ENCODE results near the gene EVI2A. TPM values are rescaled to one million over a fixed set of nuclear protein-coding genes. Genes with fewer than 3 reads are reported as not detected.
"Not testable (repeated sequence)": the region's sequence is repeated elsewhere in the genome, so short reads cannot be mapped to it uniquely, and the experiment has no call there.

Gene EVI2A
- total RNA-seq (2014; rRNA removed; shearing (Covaris generic)): 14.8 and 16.1 TPM in 2 replicates

GRCh38 chr17:31321481-31321880, at the start of gene EVI2A:
Gene EVI2A (minus strand): TSS chr17:31321622. CDS start chr17:31319013, 2,609 bp downstream.
- peak; percentile 93 for DNase-seq (ENCODE audit: low spot score)

- no peak for DNase-seq (ENCODE audit: low spot score)
Observed at GRCh38 chr17:31369266-31369665, 47.8 kb upstream of the EVI2A start.

GRCh38 chr17:31366088-31366487, 44.7 kb upstream of the EVI2A start:
- no peak for DNase-seq (ENCODE audit: low spot score)

- DNase-seq (ENCODE audit: low spot score): no peak
Observed at GRCh38 chr17:31364012-31364411, 42.6 kb upstream of the EVI2A start.

- no peak for DNase-seq (ENCODE audit: low spot score)
Observed at GRCh38 chr17:31357839-31358394, 36.5 kb upstream of the EVI2A start.

GRCh38 chr17:31357091-31357490, 35.7 kb upstream of the EVI2A start:
- DNase-seq (ENCODE audit: low spot score): no peak

GRCh38 chr17:31355935-31356334, 34.5 kb upstream of the EVI2A start:
- no peak for DNase-seq (ENCODE audit: low spot score)

GRCh38 chr17:31349454-31349853, 28.0 kb upstream of the EVI2A start:
- DNase-seq (ENCODE audit: low spot score): no peak

- DNase-seq (ENCODE audit: low spot score): not testable (repeated sequence)
Observed at GRCh38 chr17:31345191-31345747, 23.8 kb upstream of the EVI2A start.

GRCh38 chr17:31339906-31340661, 18.7 kb upstream of the EVI2A start:
- peak; percentile 84 for DNase-seq (ENCODE audit: low spot score)

GRCh38 chr17:31329221-31329620, 7.8 kb upstream of the EVI2A start:
- no peak for DNase-seq (ENCODE audit: low spot score)

- DNase-seq (ENCODE audit: low spot score): no peak
Observed at GRCh38 chr17:31328160-31328535, 6.7 kb upstream of the EVI2A start.

GRCh38 chr17:31327534-31328159, 6.2 kb upstream of the EVI2A start:
- peak; percentile 85 for DNase-seq (ENCODE audit: low spot score)

GRCh38 chr17:31323551-31323950, 2.1 kb upstream of the EVI2A start:
- DNase-seq (ENCODE audit: low spot score): no peak

GRCh38 chr17:31321966-31322365, 544 bp upstream of the EVI2A start:
- DNase-seq (ENCODE audit: low spot score): no peak

- peak; percentile 7 for DNase-seq (ENCODE audit: low spot score)
Observed at GRCh38 chr17:31320791-31321190, 631 bp downstream of the EVI2A start.

GRCh38 chr17:31320241-31320640, 1.2 kb downstream of the EVI2A start:
- no peak for DNase-seq (ENCODE audit: low spot score)

- peak; percentile 32 for DNase-seq (ENCODE audit: low spot score)
Observed at GRCh38 chr17:31318851-31319661, 2.4 kb downstream of the EVI2A start.

GRCh38 chr17:31318298-31318801, 3.1 kb downstream of the EVI2A start:
- peak; percentile 82 for DNase-seq (ENCODE audit: low spot score)

GRCh38 chr17:31314782-31315100, 6.7 kb downstream of the EVI2A start:
- no peak for DNase-seq (ENCODE audit: low spot score)

- DNase-seq (ENCODE audit: low spot score): peak; percentile 69
Observed at GRCh38 chr17:31313982-31314781, 7.2 kb downstream of the EVI2A start, which contains the start of gene EVI2B. Gene EVI2B (minus strand): TSS chr17:31314054. CDS start chr17:31305609, 8,445 bp downstream.

Measured in A172 (cell line).